ENCODE results near the gene ZNF468. TPM values are rescaled to one million over a fixed set of nuclear protein-coding genes. Genes with fewer than 3 reads are reported as not detected.
"Not testable (repeated sequence)": the region's sequence is repeated elsewhere in the genome, so short reads cannot be mapped to it uniquely, and the experiment has no call there.

The ZNF468 gene
- 8.2 and 18.3 TPM in 2 replicates for total RNA-seq (2014; rRNA removed; shearing (Covaris generic); ENCODE audit: low replicate concordance)

- peak; percentile 79 for DNase-seq
- not testable (repeated sequence) for H3K27me3 ChIP-seq, H3K36me3 ChIP-seq, H3K9me3 ChIP-seq
- H3K4me3 ChIP-seq = peak within 1 kb of the TSS; percentile 84
Observed at GRCh38 chr19:52857378-52858191, at the start of gene ZNF468. Gene ZNF468 (minus strand): TSS chr19:52857619. CDS start chr19:52854272, 3,347 bp downstream.

- not testable (repeated sequence) for H3K9me3 ChIP-seq, H3K4me3 ChIP-seq, DNase-seq, H3K27me3 ChIP-seq, H3K36me3 ChIP-seq
Observed at GRCh38 chr19:52904052-52904780, 46.8 kb upstream of the ZNF468 start.

- Histone ChIP-seq H3K27me3 (no peaks in the 10 kb centered on the region), H3K36me3 (peaks cover 3% of the 10 kb centered on the region), H3K9me3 (peaks cover 5% of the 10 kb centered on the region), H3K4me3 (no peak overlapping the region)
- no peak for DNase-seq
Observed at GRCh38 chr19:52901842-52902241, 44.4 kb upstream of the ZNF468 start.

- DNase-seq, H3K4me3 ChIP-seq, H3K36me3 ChIP-seq: not testable (repeated sequence)
Observed at GRCh38 chr19:52898596-52898995, 41.2 kb upstream of the ZNF468 start.

DNA sequence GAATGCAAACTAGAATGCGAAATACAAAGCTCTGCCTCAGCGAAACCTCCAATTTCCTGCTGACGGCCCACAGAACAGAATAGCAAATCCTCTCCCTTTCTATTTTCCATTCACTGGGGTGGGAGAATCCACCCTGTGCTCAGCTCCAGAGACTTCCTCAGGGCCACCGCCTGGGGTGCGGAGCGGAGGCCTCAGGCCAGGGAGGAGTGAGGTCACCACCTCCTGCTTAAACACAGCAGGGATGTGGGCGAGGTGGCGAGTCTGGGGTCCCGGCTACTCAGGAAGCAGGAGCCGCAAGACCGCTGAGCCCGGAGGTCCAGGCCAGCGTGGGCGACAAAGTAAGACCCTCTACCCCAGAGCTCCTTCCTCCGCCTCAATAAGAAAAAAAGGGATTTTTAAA lies 40.7 kb upstream of the ZNF468 start:
- Histone ChIP-seq H3K4me3 (no peak overlapping the region), H3K36me3 (no peaks in the 10 kb centered on the region), H3K27me3 (no peaks in the 10 kb centered on the region), H3K9me3 (peaks cover 5% of the 10 kb centered on the region)
- DNase-seq = no peak

More at GRCh38 chr19:52898596-52898995, 41.2 kb upstream of the ZNF468 start:
- H3K9me3 ChIP-seq, H3K27me3 ChIP-seq: not testable (repeated sequence)

- Histone ChIP-seq H3K27me3 (no peaks in the 10 kb centered on the region), H3K36me3 (no peaks in the 10 kb centered on the region), H3K4me3 (peak within 1 kb of the TSS; percentile 57), H3K9me3 (peaks cover 5% of the 10 kb centered on the region)
- DNase-seq = peak; percentile 84
Observed at GRCh38 chr19:52897138-52897935, 39.9 kb upstream of the ZNF468 start, which contains the start of gene ZNF320. Gene ZNF320 (minus strand): TSS chr19:52897635. CDS start chr19:52890255, 7,380 bp downstream.

DNA sequence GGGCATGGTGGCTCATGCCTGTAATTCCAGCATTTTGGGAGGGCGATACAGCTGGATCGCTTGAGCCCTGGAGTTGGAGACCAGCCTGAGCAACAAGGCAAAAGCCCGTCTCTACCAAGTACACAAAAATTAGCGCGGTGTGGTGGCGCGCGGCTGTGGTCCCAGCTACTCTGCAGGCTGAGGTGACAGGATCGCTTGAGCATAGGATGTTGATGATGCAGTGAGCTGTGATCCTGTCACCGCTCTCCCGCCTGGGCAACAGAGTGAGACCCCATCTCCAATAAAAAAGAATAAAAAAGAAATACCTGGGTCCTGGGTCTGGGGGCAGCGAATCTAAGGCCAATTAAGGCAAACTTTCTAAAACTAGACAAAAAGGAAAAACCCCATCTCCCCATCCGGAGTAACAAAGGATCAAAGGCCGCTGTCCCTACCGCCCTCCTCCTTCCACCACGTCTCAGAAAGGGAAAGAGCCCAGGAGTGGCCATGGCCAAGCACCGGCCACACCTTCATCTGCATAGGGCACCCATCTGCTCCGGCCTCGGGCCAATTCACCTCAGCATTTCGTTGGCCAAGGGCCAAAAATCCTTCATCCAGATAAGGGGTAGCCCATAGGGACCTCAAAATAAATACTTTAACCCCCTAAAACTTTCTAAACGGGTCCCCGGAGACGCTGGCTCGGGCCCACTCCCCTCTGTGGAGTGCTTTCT lies 39.2 kb upstream of the ZNF468 start:
- peaks cover 5% of the 10 kb centered on the region for H3K9me3 ChIP-seq

GRCh38 chr19:52891336-52891735 lies 33.9 kb upstream of the ZNF468 start:
- DNase-seq = no peak
- peaks cover 2% of the 10 kb centered on the region; the same call in 1 of the 2 replicates for H3K36me3 ChIP-seq
- H3K27me3 ChIP-seq = no peaks in the 10 kb centered on the region
- no peaks in the 10 kb centered on the region for H3K9me3 ChIP-seq
- no peak overlapping the region for H3K4me3 ChIP-seq

More for the DNA sequence above, 39.2 kb upstream of the ZNF468 start:
- no peaks in the 10 kb centered on the region for H3K27me3 ChIP-seq
- peak; percentile 9 for DNase-seq
- peak overlapping the region; percentile 57 for H3K4me3 ChIP-seq
- 0 out of 2 replicates have a peak, but pooled peaks cover 2% of the 10 kb centered on the region for H3K36me3 ChIP-seq

- Histone ChIP-seq H3K9me3 (no peaks in the 10 kb centered on the region), H3K27me3 (no peaks in the 10 kb centered on the region), H3K4me3 (no peak overlapping the region), H3K36me3 (peaks cover 7% of the 10 kb centered on the region)
- DNase-seq = no peak
Observed at GRCh38 chr19:52889931-52890330, 32.5 kb upstream of the ZNF468 start.

GRCh38 chr19:52889076-52889475 lies 31.7 kb upstream of the ZNF468 start:
- 0 out of 2 replicates have a peak, but pooled peaks cover under 1% of the 10 kb centered on the region for H3K9me3 ChIP-seq
- H3K4me3 ChIP-seq = no peak overlapping the region
- no peaks in the 10 kb centered on the region for H3K27me3 ChIP-seq
- H3K36me3 ChIP-seq = peaks cover 14% of the 10 kb centered on the region
- DNase-seq = no peak

- H3K4me3 ChIP-seq = no peak overlapping the region
- H3K36me3 ChIP-seq = peaks cover 30% of the 10 kb centered on the region
- no peak for DNase-seq
- H3K9me3 ChIP-seq = peaks cover 22% of the 10 kb centered on the region
- H3K27me3 ChIP-seq = no peaks in the 10 kb centered on the region
Observed at GRCh38 chr19:52880895-52881389, 23.5 kb upstream of the ZNF468 start.

DNA sequence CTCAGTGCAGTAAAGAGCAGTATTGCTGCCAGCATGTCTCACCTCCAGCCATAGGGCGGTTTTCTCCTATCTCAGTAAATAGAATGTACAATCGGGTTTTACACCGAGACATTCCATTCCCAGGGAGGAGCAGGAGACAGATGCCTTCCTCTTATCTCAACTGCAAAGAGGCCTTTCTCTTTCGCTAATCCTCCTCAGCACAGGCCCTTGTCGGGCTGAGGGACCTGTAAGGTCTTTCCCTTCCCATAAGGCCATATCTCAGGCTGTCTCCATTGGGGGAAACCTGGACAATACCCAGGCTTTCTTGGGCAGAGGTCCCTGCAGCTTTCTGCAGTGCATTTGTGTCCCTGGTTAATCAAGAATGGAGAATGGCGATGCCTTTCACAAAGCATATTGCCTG lies 15.6 kb upstream of the ZNF468 start:
- not testable (repeated sequence) for H3K36me3 ChIP-seq, H3K27me3 ChIP-seq, DNase-seq, H3K4me3 ChIP-seq, H3K9me3 ChIP-seq

DNA sequence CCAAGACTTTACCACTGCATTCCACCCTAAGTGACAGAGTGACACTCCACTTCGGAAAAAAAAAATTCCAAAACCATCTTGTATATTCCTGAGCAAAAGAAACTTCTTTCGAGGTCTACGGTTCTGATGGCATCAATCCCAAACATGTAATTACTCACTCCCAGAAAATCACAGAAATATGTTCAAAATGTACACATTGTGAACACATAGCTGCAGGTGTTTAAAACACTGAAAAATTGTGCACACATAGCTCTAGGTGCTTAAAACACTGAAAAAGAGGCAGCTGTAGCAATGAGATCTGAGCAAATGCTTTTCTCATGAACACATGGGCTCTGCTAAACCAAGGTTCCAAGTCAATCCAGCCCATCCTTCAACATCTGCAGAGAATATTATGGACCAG lies 14.0 kb upstream of the ZNF468 start:
- 0 out of 2 replicates have a peak, but pooled peaks cover 5% of the 10 kb centered on the region for H3K9me3 ChIP-seq
- DNase-seq = no peak

DNA sequence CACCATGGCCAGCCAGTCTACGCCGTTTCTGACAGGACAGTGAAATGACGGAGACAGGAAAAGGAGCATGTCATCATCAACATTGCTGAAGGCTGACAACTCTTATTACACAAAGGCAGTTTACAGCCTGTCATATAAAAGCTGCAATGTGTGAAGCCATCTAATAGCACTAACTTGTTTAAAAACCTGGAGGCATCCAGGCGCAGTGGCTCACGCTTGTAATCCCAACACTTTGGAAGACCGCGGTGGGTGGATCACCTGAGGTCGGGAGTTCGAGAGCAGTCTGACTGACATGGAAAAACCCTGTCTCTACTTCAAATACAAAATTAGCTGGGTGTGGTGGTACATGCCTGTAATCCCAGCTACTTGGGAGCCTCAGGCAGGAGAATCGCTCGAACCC lies 10.6 kb upstream of the ZNF468 start:
- H3K9me3 ChIP-seq, H3K36me3 ChIP-seq, H3K4me3 ChIP-seq, DNase-seq, H3K27me3 ChIP-seq: not testable (repeated sequence)

More for the DNA sequence above, 14.0 kb upstream of the ZNF468 start:
- H3K36me3 ChIP-seq = no peaks in the 10 kb centered on the region
- no peak overlapping the region for H3K4me3 ChIP-seq
- no peaks in the 10 kb centered on the region for H3K27me3 ChIP-seq

DNA sequence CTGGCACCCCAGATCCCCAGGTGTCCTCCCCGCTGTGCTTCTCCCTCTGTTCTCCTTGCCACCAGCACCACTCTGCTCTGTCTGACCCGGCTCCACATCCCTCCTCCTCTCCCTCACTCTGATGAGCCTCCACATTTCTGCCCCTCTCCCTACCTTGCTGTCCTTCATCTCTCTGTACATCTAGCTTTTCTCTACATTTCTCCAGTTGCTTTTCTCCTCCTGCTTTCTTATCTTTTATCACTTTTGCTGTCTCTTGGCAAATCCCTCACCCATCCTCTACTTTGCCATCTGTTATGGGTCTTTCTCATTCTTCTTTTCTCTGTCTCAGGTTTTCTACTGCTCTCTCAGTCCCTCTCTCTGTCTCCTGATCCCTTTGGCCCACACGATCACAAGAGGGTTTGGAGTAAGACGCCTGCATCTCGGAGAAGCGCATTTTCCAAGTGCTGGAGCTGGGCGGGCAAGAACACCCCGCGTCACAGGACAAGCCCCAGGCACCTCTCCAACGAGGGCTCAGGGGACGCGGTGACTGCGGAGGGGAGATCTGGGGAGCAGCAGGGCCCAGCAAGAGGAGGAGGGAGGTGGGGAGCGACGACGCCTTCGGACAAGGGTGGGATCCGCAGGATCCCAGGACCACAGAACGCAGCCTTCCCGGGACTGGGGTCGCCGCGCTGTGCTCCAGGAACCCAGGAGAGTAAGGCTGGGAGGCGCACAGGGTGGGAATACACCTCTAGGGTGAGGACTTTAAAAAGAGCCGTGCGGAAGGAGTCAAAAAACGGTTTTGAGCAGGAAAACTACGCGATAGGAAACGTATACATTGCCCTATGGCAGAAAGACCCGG lies 660 bp downstream of the ZNF468 start:
- H3K36me3 ChIP-seq = peaks cover 14% of the 10 kb centered on the region
- peak overlapping the region; percentile 84 for H3K4me3 ChIP-seq
- H3K27me3 ChIP-seq, H3K9me3 ChIP-seq: not testable (repeated sequence)
- peak; percentile 17 for DNase-seq

Measured in MG63 (cell line).